Right ventricle myocardium superior (tissue), 1 donor: ENCODE results near the gene ORC2. TPM values are rescaled to one million over a fixed set of nuclear protein-coding genes. Genes with fewer than 3 reads are reported as not detected.

ENCODE experiments used
- ATAC-seq: fragments of 200-7000 bp; cut with Tn5 transposase; one replicate; pipeline ENCODE4 v1.9.1; 2020; ENCODE audit warnings: mild to moderate bottlenecking; ENCODE audit not compliant: poor library complexity
- DNase-seq: peaks from one replicate; pipeline ENCODE4 v3.0.0-alpha.2; 2020
- intact Hi-C: fragments of 100-400 bp; cut with DNase I; formaldehyde crosslinking; loops from one replicate; pipeline ENCODE4 v1.11.2; 2022
- total RNA-seq: library from RNA; stranded (reverse); fragmentation: NEBNext Ultra II Directional; extraction: Animal tissue kit (Norgen Biotek cat#: 25700); gene quantifications from one replicate; pipeline ENCODE4 v1.2.1, GENCODE V29; 2021
- donor health status: DM: no; HTN: yes; CAD: no; lungs with severe emphysema.

The ORC2 gene
- total RNA-seq, 1 donor from 2014 or later = 20.4 TPM

DNA sequence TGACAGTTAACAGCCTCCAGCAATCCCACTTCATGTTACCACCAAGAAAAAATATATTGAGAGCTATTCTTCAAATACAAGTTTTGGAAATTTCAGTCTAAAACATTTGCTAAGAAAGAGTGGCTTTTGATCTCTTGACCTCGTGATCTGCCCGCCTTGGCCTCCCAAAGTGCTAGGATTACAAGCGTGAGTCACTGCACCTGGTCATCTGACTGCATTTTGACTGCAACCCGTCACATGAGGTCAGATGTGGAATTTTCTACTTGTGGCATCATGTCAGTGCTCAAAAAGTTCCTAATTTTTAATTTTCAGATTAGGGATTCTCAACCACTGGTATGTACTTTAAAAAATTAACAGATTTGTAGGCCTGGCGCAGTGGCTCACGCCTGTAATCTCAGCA lies 89.9 kb downstream of the ORC2 start:
- ATAC-seq (no peak), DNase-seq (no peak)
- intact Hi-C loops = no loop called here

DNA sequence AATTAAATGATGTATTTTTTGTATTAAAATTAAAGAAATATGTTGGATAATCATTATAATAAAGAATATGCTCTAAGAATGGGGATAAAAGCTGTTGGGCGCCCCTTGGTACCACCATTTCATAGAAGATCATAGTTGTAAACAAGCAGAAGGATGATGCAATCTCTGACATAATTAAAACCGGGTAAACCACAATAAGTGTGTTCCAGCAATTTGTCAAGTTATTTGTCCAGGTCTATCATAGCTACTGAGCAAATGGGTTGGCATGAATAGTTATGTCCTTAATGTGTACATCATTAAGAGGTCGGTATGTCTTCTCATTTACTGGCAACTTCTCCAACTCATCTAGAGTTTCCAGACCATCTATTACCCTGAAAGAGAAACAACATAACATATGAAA lies 92.3 kb downstream of the ORC2 start:
- no peak for ATAC-seq
- DNase-seq = no peak

DNA sequence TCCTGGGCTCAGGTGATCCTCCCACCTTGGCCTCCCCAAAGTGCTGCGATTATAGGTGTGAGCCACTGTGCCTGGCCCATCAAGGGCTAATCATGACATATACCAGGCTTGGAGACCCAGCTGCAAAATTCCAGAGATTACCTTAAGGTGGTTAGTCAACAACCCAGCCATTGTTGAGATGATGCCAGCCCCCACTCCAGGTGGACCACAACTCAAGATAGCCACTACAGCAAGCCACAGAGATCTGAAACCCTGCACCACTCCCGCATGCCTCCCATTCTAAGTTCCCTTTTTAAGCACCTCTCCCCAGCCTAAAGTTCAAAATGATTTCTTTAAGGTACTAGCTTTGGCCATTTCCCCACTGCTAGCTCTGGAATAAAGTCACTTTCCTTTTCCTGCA lies 94.4 kb downstream of the ORC2 start:
- ATAC-seq = no peak
- intact Hi-C loops = no loop called here
- no peak for DNase-seq

More for the DNA sequence above, 92.3 kb downstream of the ORC2 start:
- intact Hi-C loops = no loop called here

DNA sequence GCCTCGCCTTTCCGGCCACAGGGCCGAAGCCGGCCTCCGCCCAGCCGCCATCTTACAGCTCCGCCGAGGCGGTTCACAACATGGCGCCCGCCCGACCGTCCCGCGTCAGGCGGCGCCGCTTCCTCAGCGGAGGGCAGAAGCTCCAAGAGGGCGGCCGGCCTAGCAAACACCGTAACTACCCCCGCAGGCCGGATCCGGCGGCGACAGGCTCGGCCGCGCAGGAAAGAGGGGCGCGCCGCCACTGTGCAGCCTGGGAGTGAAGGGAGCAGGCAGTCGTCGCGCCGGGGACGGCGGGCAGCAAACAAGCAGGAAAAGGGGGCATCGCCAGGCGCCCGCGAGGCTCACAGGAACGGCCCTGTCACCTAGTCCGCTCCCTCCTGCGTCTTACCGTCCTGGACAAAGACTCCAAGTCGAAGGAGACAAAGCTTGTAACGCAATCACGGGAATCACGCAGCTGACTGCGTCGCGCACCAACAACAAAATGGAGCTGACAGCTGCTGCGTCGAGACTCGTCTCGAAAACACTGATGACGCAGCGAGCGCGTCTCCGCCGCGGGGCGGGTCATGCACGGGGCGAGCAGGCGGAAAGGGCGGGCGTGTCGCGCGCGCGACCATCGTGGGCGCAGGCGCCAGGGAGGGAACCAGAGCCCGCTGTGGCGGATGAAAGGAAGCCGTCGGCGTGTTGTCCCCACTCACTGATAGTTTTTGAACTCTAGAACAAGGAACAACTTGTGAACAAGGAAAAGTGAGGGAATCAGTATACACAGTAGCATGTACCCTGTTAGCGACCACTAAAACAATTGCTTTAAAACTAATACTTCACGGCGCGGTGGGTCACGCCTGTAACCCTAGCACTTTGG lies 99.1 kb downstream of the ORC2 start, which contains the start of gene CLK1:
Gene CLK1 (minus strand): TSS at position 483 of the 859 bp plus-strand sequence. CDS start 2,796 bp downstream, outside the sequence.
- intact Hi-C loops = no loop called here
- DNase-seq (peak; percentile 99), ATAC-seq (peak; percentile 95)

DNA sequence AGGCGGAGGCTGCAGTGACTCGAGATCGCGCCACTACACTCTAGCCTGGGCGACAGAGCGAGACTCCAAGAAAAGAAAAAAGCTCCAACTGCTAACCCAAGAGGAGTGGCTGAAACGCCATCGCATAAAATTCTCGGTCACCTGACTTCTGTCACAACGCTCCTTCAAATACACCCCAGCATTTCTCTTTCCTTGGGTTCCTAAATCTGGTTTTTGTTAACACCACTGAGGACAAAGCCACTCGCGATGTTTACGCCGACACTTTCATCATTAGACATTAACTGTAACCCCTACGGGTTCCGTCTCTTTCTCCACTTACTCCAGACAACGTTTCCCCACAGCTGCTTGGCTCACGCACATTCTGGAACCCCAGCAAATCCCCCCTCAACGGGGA lies 99.7 kb downstream of the ORC2 start:
- intact Hi-C loops = no loop called here
- no peak for DNase-seq
- ATAC-seq = no peak

DNA sequence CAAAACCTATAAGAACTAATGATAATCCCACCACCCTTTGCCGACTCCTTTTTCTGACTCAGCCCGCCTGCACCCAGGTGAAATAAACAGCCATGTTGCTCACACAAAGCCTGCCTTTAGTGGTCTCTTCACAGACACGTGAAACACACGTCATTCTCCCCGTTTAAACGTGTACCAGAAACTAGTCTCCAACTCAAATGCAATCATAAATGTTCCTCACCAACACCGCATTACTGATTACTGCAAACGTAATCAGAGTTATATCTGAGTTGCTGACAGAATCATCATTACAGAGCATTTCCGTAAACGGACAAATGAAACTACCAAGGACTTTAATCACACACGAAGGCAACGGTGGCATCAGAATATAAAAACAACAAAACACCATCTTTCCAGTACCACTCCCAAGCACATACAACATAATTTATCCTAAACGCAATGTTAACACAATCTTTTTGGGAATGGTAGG lies 100.9 kb downstream of the ORC2 start:
- intact Hi-C loops = no loop called here
- DNase-seq = no peak
- ATAC-seq = no peak

DNA sequence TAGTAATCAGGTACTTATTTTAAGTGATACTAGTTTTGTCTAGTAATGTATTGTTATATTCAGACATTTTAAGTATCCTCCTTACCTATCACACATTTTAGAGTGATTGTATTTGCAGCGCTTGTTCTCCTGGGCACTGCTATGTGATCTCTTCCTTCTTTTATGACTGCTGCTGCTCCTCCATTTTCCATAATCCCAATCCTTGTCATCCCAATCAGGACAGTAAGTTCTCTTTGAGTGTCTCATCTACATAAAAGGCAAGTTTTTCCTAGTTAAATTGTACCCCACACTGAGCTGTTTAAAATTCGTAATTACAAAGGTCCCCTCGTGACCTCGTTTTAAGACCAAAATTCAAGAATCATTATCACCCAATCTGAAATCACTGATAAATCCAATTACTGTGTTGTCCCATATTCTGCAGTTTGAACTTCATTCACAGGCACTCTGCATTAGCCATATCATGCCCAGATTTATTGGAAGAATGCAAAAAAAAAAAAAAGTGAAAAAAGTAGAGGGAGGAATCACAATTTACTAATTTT lies 101.8 kb downstream of the ORC2 start:
- intact Hi-C loops = no loop called here
- ATAC-seq (no peak), DNase-seq (no peak)

DNA sequence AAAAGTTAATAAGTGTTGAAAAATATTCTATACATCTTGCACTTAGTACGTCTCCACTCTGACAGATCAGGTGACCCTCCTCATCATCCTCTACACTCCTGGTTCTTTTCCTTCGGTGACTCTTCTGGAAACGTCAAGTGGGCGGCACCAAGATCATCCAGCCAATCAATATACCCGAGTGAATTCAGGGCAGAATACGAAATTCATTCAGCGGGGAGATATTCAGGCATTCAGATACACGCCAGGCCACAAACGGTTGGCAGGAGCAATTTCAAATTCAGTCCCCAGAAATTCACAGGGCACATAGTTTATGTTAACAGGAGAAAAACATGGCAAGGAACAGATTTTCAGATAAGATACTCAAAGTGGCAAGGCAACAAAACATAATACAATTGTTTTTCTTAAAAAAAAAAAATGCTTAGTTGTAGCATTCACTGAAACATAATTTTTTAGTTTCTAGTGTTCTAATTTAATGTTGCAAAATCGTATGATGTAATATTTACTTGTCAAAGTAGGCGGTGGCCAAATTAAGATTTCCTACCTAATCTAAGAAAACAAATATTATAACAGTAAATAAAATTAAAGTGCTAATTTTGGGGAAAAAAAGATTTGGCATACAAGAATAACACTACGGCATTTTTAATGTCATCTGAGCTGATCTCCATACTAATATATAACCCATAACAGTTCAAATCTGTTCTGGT lies 103.2 kb downstream of the ORC2 start:
- DNase-seq (no peak), ATAC-seq (no peak)
- intact Hi-C loops = no loop called here

Other genes with a start within 250 kb of the ORC2 start
- 72.2 TPM for gene BZW1, start 151.8 kb downstream of the ORC2 start, total RNA-seq
- gene CLK1, start 99.0 kb downstream of the ORC2 start, total RNA-seq = 44.1 TPM
- gene PPIL3, start 74.6 kb downstream of the ORC2 start, total RNA-seq = 27.9 TPM
- 15.3 TPM for gene NIF3L1, start 74.3 kb downstream of the ORC2 start, total RNA-seq
- 12.0 TPM for gene HYCC2, start 108.0 kb upstream of the ORC2 start, total RNA-seq
- 541 TPM for gene NDUFB3, start 108.3 kb upstream of the ORC2 start, total RNA-seq
- 251 TPM for gene CFLAR, start 152.5 kb upstream of the ORC2 start, total RNA-seq
- gene CASP10, start 219.5 kb upstream of the ORC2 start, total RNA-seq = 5.4 TPM